Hepatocyte (in vitro differentiated cells): Measurements from ENCODE around the gene PPP2R2C. TPM values are rescaled to one million over a fixed set of nuclear protein-coding genes. Genes with fewer than 3 reads are reported as not detected.

Experiments
- DNase-seq: peaks from one replicate; pipeline ENCODE4 v3.0.0-alpha.2; 2016; ENCODE audit warnings: low spot score
- H2AFZ ChIP-seq: fragments of 200-600 bp; sonication (generic); 2 replicates; pipeline ENCODE4 v1.6.0; 2016; ENCODE audit warnings: antibody characterized with exemption, mild to moderate bottlenecking
- H3K27ac ChIP-seq: fragments of 200-600 bp; sonication (generic); 2 replicates; pipeline ENCODE4 v1.5.1; 2016; ENCODE audit warnings: mild to moderate bottlenecking
- H3K27me3 ChIP-seq: fragments of 200-600 bp; sonication (generic); 2 replicates; pipeline ENCODE4 v1.6.1; 2016
- H3K36me3 ChIP-seq: fragments of 200-600 bp; sonication (generic); replicated peaks from 2 replicates; pipeline ENCODE4 v1.5.1; 2016; ENCODE audit warnings: low read depth; ENCODE audit not compliant: insufficient read depth
- H3K4me1 ChIP-seq: fragments of 200-600 bp; sonication (generic); 2 replicates; pipeline ENCODE4 v1.5.1; 2016; ENCODE audit warnings: mild to moderate bottlenecking, moderate library complexity; ENCODE audit not compliant: insufficient read depth
- H3K4me2 ChIP-seq: fragments of 200-600 bp; sonication (generic); 2 replicates; pipeline ENCODE4 v1.6.0; 2016
- H3K4me3 ChIP-seq: fragments of 200-600 bp; sonication (generic); 2 replicates; pipeline ENCODE4 v1.5.1; 2016; ENCODE audit warnings: mild to moderate bottlenecking
- H3K79me2 ChIP-seq: fragments of 200-600 bp; sonication (generic); 2 replicates; pipeline ENCODE4 v1.6.0; 2017; ENCODE audit warnings: mild to moderate bottlenecking
- H3K9me2 ChIP-seq: fragments of 200-600 bp; sonication (generic); replicated peaks from 2 replicates; pipeline ENCODE4 v1.6.0; 2017; ENCODE audit warnings: mild to moderate bottlenecking; ENCODE audit not compliant: insufficient read depth
- H3K9me3 ChIP-seq: fragments of 200-600 bp; sonication (generic); 2 replicates; pipeline ENCODE4 v1.5.1; 2016; ENCODE audit warnings: low read depth, mild to moderate bottlenecking
- H4K20me1 ChIP-seq: fragments of 200-600 bp; sonication (generic); 2 replicates; pipeline ENCODE4 v1.6.0; 2016; ENCODE audit warnings: mild to moderate bottlenecking; ENCODE audit not compliant: insufficient read depth, poor library complexity, severe bottlenecking
- CTCF ChIP-seq: fragments of 200-600 bp; sonication (generic); IDR thresholded peaks from 2 replicates; pipeline ENCODE4 v1.5.1; 2016; ENCODE audit warnings: antibody characterized with exemption, mild to moderate bottlenecking; ENCODE audit not compliant: poor library complexity
- EZH2 ChIP-seq: fragments of 200-600 bp; sonication (generic); IDR thresholded peaks from 2 replicates; pipeline ENCODE4 v1.6.1; 2016; ENCODE audit warnings: antibody characterized with exemption, mild to moderate bottlenecking, borderline replicate concordance
- EZH2phosphoT487 ChIP-seq: fragments of 200-600 bp; sonication (generic); IDR thresholded peaks from one replicate; pipeline ENCODE4 v1.6.1; 2018; ENCODE audit warnings: antibody characterized with exemption, mild to moderate bottlenecking, low read depth, moderate library complexity; ENCODE audit not compliant: unreplicated experiment, severe bottlenecking
- WGBS: methylation state at CpG from one replicate; pipeline ENCODE4 v1.1.6; 2016; ENCODE audit warnings: low lambda C conversion rate; ENCODE audit errors: missing lambda C conversion rate; 5-methylcytosine and 5-hydroxymethylcytosine counted together
- polyA plus RNA-seq: library from polyadenylated mRNA; unstranded; fragments of >200 nt; fragmentation: Nextera tagmentation; extraction: Ambion mirVana; gene quantifications from 2 replicates; pipeline ENCODE4 v1.2.1, GENCODE V29; 2016
- total RNA-seq: library from RNA; depleted of rRNA; stranded (reverse); fragments of >200 nt; gene quantifications from 2 replicates; pipeline ENCODE4 v1.2.3, GENCODE V29; 2014

PPP2R2C gene
- total and polyA plus RNA-seq, 2 experiments from 2014 or later: 0.35 to 0.67 TPM

DNA sequence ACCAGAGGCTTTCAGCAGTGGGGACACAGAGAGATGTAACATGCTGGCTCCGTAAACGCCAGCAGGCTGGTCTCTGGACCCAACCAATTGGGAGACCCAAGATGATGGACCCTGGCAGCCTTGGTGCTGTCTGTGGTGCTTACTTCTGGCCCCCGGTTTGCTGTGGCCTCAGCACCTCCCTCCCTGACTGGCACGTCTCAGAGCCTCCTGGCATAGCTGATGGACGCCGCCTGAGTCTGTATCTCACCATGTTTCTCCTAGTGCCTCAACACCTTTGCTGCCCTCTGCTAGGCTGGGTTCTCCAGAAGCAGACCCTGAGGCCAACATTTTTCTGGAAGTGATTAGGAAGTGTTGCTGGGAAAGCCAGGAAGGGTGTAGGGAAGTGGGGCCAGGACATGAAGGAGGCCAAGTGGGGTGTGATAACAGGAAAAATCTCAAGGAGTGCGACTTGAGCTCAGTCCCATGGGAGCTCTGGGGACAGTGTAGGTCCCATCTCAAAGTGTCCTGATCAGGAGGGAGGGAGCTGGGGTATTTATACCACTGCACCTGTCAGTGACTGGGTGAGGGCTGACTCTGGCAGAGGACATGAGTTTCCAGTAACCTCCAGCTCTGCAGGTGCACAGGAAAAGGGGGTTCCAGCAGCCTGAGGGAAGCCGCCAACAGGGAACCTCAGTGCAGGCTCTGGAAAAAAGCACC lies 31.8 kb downstream of the PPP2R2C start:
- no peak overlapping the region for H3K4me2 ChIP-seq
- no peaks in the 10 kb centered on the region for H4K20me1 ChIP-seq
- H3K9me3 ChIP-seq: no peaks in the 10 kb centered on the region
- H3K4me1 ChIP-seq: no peaks in the 10 kb centered on the region
- no peak for DNase-seq
- H3K27me3 ChIP-seq: no peaks in the 10 kb centered on the region
- 59% methylated on average over 8 of the region's 8 CpGs for WGBS
- H3K79me2 ChIP-seq: no peaks in the 10 kb centered on the region
- TF ChIP-seq EZH2phosphoT487 (no peak), EZH2 (no peak), CTCF (no peak)
- H3K36me3 ChIP-seq: no peaks in the 10 kb centered on the region
- no peak overlapping the region for H3K27ac ChIP-seq
- H3K4me3 ChIP-seq: no peak overlapping the region
- no peaks in the 10 kb centered on the region for H3K9me2 ChIP-seq
- H2AFZ ChIP-seq: no peak overlapping the region

DNA sequence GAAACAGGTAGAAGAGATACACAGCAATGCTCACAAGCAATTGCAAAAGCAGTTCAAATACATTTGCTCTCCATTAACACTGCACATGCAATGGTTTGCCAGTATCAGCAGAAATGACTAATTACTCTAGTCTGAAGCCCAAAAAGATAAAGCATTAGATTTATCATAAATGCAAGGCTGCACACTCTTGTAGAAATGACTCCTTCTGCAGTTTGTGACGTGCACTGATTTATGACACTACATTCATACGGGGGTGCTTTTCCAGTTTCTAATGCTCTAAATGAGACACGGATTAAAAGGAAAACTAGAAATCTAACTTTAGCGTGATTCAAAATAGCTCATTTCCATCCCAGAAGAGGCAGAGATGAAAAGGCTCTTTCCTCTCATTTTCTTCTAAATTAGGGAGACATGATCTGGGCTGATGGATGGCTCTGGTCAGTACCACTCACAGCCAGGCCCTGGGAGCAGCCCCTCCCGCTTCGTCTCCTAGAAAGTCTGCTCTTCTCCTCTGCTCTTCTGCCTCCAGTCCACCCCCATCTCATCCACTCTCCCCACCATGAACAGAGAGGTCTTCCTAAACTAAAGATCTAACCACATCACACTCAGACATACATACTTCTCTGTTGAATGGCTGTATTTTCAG lies 33.2 kb downstream of the PPP2R2C start:
- Histone ChIP-seq H3K9me3 (no peaks in the 10 kb centered on the region), H3K4me2 (no peak overlapping the region), H3K36me3 (no peaks in the 10 kb centered on the region), H3K27ac (no peak overlapping the region), H3K79me2 (no peaks in the 10 kb centered on the region), H2AFZ (no peak overlapping the region), H3K9me2 (no peaks in the 10 kb centered on the region), H3K27me3 (no peaks in the 10 kb centered on the region), H3K4me3 (no peak overlapping the region), H3K4me1 (no peaks in the 10 kb centered on the region), H4K20me1 (no peaks in the 10 kb centered on the region)
- 90% methylated on average over 6 of the region's 6 CpGs for WGBS
- no peak for DNase-seq
- TF ChIP-seq EZH2 (no peak), EZH2phosphoT487 (no peak), CTCF (no peak)

DNA sequence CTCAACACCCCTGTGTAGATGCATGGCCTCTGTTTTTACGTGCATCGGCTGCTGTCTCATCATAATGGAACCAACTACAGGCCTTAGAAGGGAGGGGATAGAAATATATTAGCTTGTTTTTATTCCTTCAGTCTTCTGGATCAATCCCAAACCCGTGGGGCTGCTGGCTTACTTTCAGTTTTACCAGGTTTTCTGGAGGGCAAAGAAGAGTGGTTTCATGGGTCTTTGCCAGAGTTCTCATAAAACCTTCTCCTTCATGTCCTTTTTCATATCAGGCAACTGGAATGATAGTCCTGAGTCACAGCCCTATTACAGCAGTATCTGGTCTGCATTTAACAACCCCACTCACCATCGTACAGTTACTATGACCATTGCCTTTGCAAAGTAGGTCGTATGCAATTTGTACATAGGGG lies 34.6 kb downstream of the PPP2R2C start:
- Histone ChIP-seq H3K9me2 (no peaks in the 10 kb centered on the region), H3K4me3 (no peak overlapping the region), H3K9me3 (no peaks in the 10 kb centered on the region), H3K4me1 (no peaks in the 10 kb centered on the region), H2AFZ (no peak overlapping the region), H3K36me3 (no peaks in the 10 kb centered on the region), H3K4me2 (no peak overlapping the region), H3K79me2 (no peaks in the 10 kb centered on the region), H3K27me3 (no peaks in the 10 kb centered on the region), H4K20me1 (no peaks in the 10 kb centered on the region), H3K27ac (no peak overlapping the region)
- TF ChIP-seq CTCF (no peak), EZH2 (no peak), EZH2phosphoT487 (no peak)
- WGBS: 68% methylated on average over 5 of the region's 5 CpGs
- no peak for DNase-seq

- Histone ChIP-seq H3K36me3 (no peaks in the 10 kb centered on the region), H4K20me1 (no peaks in the 10 kb centered on the region), H3K9me3 (no peaks in the 10 kb centered on the region), H2AFZ (no peak overlapping the region), H3K27ac (no peak overlapping the region), H3K9me2 (no peaks in the 10 kb centered on the region), H3K79me2 (no peaks in the 10 kb centered on the region), H3K27me3 (no peaks in the 10 kb centered on the region), H3K4me1 (no peaks in the 10 kb centered on the region), H3K4me2 (no peak overlapping the region), H3K4me3 (no peak overlapping the region)
- no peak for TF ChIP-seq CTCF
- TF ChIP-seq EZH2: no peak
- TF ChIP-seq EZH2phosphoT487: no peak
- no peak for DNase-seq
Measured at GRCh38 chr4:6435010-6435409, 37.4 kb downstream of the PPP2R2C start.
